Hematopoietic multipotent progenitor cell treated with erythropoietin and hydrocortisone succinate and interleukin-3 and kit ligand, for 6 days (in vitro differentiated cells): ENCODE results near the gene FIGLA.
"Not testable (repeated sequence)": the region's sequence is repeated elsewhere in the genome, so short reads cannot be mapped to it uniquely, and the experiment has no call there.

ENCODE experiments used
- DNase-seq: peaks from one replicate; pipeline ENCODE4 v3.0.0-alpha.2; 2015

Gene FIGLA

GRCh38 chr2:70807102-70807827 is 16.8 kb upstream of the FIGLA start:
- DNase-seq: no peak

- no peak for DNase-seq
Observed at GRCh38 chr2:70806620-70807019, 16.2 kb upstream of the FIGLA start.

GRCh38 chr2:70806013-70806412 is 15.6 kb upstream of the FIGLA start:
- DNase-seq: no peak

- DNase-seq: no peak
Observed at GRCh38 chr2:70801607-70802263, 11.3 kb upstream of the FIGLA start.

- DNase-seq: no peak
Observed at GRCh38 chr2:70799706-70800105, 9.3 kb upstream of the FIGLA start.

- DNase-seq: not testable (repeated sequence)
Observed at GRCh38 chr2:70797996-70798395, 7.6 kb upstream of the FIGLA start.

- no peak for DNase-seq
Observed at GRCh38 chr2:70797506-70797905, 7.1 kb upstream of the FIGLA start.

- no peak for DNase-seq
Observed at GRCh38 chr2:70796262-70796661, 5.8 kb upstream of the FIGLA start.

- DNase-seq: no peak
Observed at GRCh38 chr2:70795164-70795995, 4.9 kb upstream of the FIGLA start.

GRCh38 chr2:70793450-70793849 is 3.0 kb upstream of the FIGLA start:
- DNase-seq: no peak

GRCh38 chr2:70789304-70790135 is 923 bp downstream of the FIGLA start:
- peak; percentile 87 for DNase-seq

GRCh38 chr2:70785137-70785911 is 5.1 kb downstream of the FIGLA start:
- DNase-seq: peak; percentile 91

GRCh38 chr2:70784320-70784719 is 6.1 kb downstream of the FIGLA start:
- DNase-seq: no peak

GRCh38 chr2:70779911-70780545 is 10.4 kb downstream of the FIGLA start:
- DNase-seq: no peak

GRCh38 chr2:70779491-70779890 is 11.0 kb downstream of the FIGLA start:
- no peak for DNase-seq

GRCh38 chr2:70778676-70779075 is 11.8 kb downstream of the FIGLA start:
- DNase-seq: no peak

GRCh38 chr2:70777450-70777849 is 13.0 kb downstream of the FIGLA start:
- no peak for DNase-seq

GRCh38 chr2:70776266-70776665 is 14.2 kb downstream of the FIGLA start:
- no peak for DNase-seq

- DNase-seq: no peak
Observed at GRCh38 chr2:70775141-70775540, 15.3 kb downstream of the FIGLA start.

- no peak for DNase-seq
Observed at GRCh38 chr2:70772486-70773155, 17.8 kb downstream of the FIGLA start.

- no peak for DNase-seq
Observed at GRCh38 chr2:70771446-70771845, 19.0 kb downstream of the FIGLA start.
